ENCODE data around the gene BTN3A1.
"Not testable (repeated sequence)": the region's sequence is repeated elsewhere in the genome, so short reads cannot be mapped to it uniquely, and the experiment has no call there.

BTN3A1 gene

GRCh38 chr6:26415791-26416190, 13.7 kb downstream of the BTN3A1 start:
- DNase-seq = no peak

- DNase-seq = no peak
These were observed 14.2 kb downstream of the BTN3A1 start for GRCh38 chr6:26416288-26416687.

GRCh38 chr6:26418077-26418476, 16.0 kb downstream of the BTN3A1 start:
- DNase-seq = not testable (repeated sequence)

- not testable (repeated sequence) for DNase-seq
These were observed 16.7 kb downstream of the BTN3A1 start for GRCh38 chr6:26418795-26419194.

GRCh38 chr6:26420688-26421171, 18.7 kb downstream of the BTN3A1 start:
- DNase-seq = no peak

- peak; percentile 62 for DNase-seq
These were observed 19.4 kb downstream of the BTN3A1 start for GRCh38 chr6:26421259-26422144.

- no peak for DNase-seq
These were observed 20.3 kb downstream of the BTN3A1 start for GRCh38 chr6:26422329-26422728.

- no peak for DNase-seq
These were observed 24.8 kb downstream of the BTN3A1 start for GRCh38 chr6:26426691-26427450.

GRCh38 chr6:26427451-26427809, 25.4 kb downstream of the BTN3A1 start:
- DNase-seq = no peak

- no peak for DNase-seq
These were observed 26.1 kb downstream of the BTN3A1 start for GRCh38 chr6:26428206-26428605.

GRCh38 chr6:26430787-26431186, 28.7 kb downstream of the BTN3A1 start:
- DNase-seq = no peak

GRCh38 chr6:26431258-26432172, 29.4 kb downstream of the BTN3A1 start:
- no peak for DNase-seq

GRCh38 chr6:26432627-26433201, 30.6 kb downstream of the BTN3A1 start:
- no peak for DNase-seq

- DNase-seq = not testable (repeated sequence)
These were observed 31.6 kb downstream of the BTN3A1 start for GRCh38 chr6:26433680-26434079.

- DNase-seq = no peak
These were observed 33.9 kb downstream of the BTN3A1 start for GRCh38 chr6:26436018-26436417.

- no peak for DNase-seq
These were observed 35.5 kb downstream of the BTN3A1 start for GRCh38 chr6:26437550-26437949.

GRCh38 chr6:26438000-26438399, 35.9 kb downstream of the BTN3A1 start:
- no peak for DNase-seq

GRCh38 chr6:26439151-26440125, 37.4 kb downstream of the BTN3A1 start:
- no peak for DNase-seq

GRCh38 chr6:26440977-26441358, 38.9 kb downstream of the BTN3A1 start:
- no peak for DNase-seq

GRCh38 chr6:26441977-26442376, 39.9 kb downstream of the BTN3A1 start:
- no peak for DNase-seq
